ENCODE results near the gene DNASE1L3. TPM values are rescaled to one million over a fixed set of nuclear protein-coding genes. Genes with fewer than 3 reads are reported as not detected.
"Not testable (repeated sequence)": the region's sequence is repeated elsewhere in the genome, so short reads cannot be mapped to it uniquely, and the experiment has no call there.

DNASE1L3 gene
- total and polyA plus RNA-seq, 2 experiments from 2014 or later: not detected

GRCh38 chr3:58242860-58243259, 32.1 kb upstream of the DNASE1L3 start:
- not testable (repeated sequence) for H2AFZ ChIP-seq; H3K79me2 ChIP-seq (replicated peaks; ENCODE audit: insufficient read depth); H3F3A ChIP-seq (replicated peaks; ENCODE audit: low read depth); H3K4me3 Mint-ChIP-seq; H3K4me3 ChIP-seq; ATAC-seq; H4K20me1 ChIP-seq (replicated peaks; ENCODE audit: insufficient read depth); DNase-seq (ENCODE audit: low spot score); H3K36me3 ChIP-seq (ENCODE audit: insufficient read depth); H3K4me1 ChIP-seq (ENCODE audit: insufficient read depth); H3K4me2 ChIP-seq; H3K27ac ChIP-seq (ENCODE audit: low read depth); H3K36me3 Mint-ChIP-seq (ENCODE audit: low read depth); H3K4me1 Mint-ChIP-seq; H3K9me2 ChIP-seq (ENCODE audit: insufficient read depth); H3K9me3 Mint-ChIP-seq; H3K27ac Mint-ChIP-seq
- H3K27me3 ChIP-seq (ENCODE audit: insufficient read depth): peaks cover 22% of the 10 kb centered on the region
- H3K27me3 Mint-ChIP-seq (ENCODE audit: insufficient read depth, low read depth, poor library complexity): peaks cover 18% of the 10 kb centered on the region

DNA sequence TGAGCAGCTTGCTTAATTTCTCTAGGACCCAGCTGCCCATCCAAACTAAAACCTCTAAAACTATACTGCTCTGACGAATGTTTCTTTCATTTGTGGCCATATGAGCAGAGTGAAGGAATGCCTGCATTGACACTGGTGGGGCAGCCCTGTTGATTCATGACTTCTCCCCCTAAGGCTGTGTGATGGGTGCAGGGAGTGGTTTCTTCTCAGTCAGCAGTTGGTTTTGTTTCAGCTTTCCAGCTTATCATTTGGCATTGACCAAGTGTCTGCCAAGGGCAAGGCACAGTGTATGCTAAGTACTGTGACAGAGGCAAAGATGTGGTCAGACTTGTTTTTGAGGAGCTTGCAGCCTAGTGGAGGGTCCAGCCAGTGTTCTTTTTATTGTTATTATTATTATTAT, 31.6 kb upstream of the DNASE1L3 start:
- Histone ChIP-seq H3K4me2 (no peak overlapping the region), H3K4me3 (no peak overlapping the region), H2AFZ (no peak overlapping the region), H3K79me2 (replicated peaks; ENCODE audit: insufficient read depth) (no peaks in the 10 kb centered on the region), H3K4me1 (ENCODE audit: insufficient read depth) (no peaks in the 10 kb centered on the region; the same call in 1 of the 2 replicates), H3F3A (replicated peaks; ENCODE audit: low read depth) (no peaks in the 10 kb centered on the region), H4K20me1 (replicated peaks; ENCODE audit: insufficient read depth) (peaks cover 3% of the 10 kb centered on the region; the same call in 1 of the 2 replicates), H3K27me3 (ENCODE audit: insufficient read depth) (peaks cover 22% of the 10 kb centered on the region), H3K9me2 (ENCODE audit: insufficient read depth) (no peaks in the 10 kb centered on the region), H3K27ac (ENCODE audit: low read depth) (no peak overlapping the region), H3K36me3 (ENCODE audit: insufficient read depth) (no peaks in the 10 kb centered on the region)
- Mint-ChIP-seq H3K4me1 (peaks cover 6% of the 10 kb centered on the region; the same call in 2 of the 3 replicates), H3K27ac (no peak overlapping the region), H3K36me3 (ENCODE audit: low read depth) (no peaks in the 10 kb centered on the region), H3K27me3 (ENCODE audit: insufficient read depth, low read depth, poor library complexity) (peaks cover 18% of the 10 kb centered on the region), H3K9me3 (no peaks in the 10 kb centered on the region), H3K4me3 (no peak overlapping the region)
- TF ChIP-seq ZNF114 (CRISPR knock-in tag; IDR thresholded peaks at IDR 0.05) (no peak), POLR2AphosphoS5 (IDR thresholded peaks at IDR 0.05; ENCODE audit: low read depth) (no peak), ZNF331 (CRISPR knock-in tag; IDR thresholded peaks at IDR 0.05; ENCODE audit: low read depth) (no peak), EZH2phosphoT487 (IDR thresholded peaks at IDR 0.05; ENCODE audit: unreplicated experiment) (no peak), NANOG (IDR thresholded peaks at IDR 0.05; ENCODE audit: borderline replicate concordance) (no peak), JUNB (IDR thresholded peaks at IDR 0.05; ENCODE audit: unreplicated experiment) (no peak)
- TF ChIP-seq, protein P1, sequence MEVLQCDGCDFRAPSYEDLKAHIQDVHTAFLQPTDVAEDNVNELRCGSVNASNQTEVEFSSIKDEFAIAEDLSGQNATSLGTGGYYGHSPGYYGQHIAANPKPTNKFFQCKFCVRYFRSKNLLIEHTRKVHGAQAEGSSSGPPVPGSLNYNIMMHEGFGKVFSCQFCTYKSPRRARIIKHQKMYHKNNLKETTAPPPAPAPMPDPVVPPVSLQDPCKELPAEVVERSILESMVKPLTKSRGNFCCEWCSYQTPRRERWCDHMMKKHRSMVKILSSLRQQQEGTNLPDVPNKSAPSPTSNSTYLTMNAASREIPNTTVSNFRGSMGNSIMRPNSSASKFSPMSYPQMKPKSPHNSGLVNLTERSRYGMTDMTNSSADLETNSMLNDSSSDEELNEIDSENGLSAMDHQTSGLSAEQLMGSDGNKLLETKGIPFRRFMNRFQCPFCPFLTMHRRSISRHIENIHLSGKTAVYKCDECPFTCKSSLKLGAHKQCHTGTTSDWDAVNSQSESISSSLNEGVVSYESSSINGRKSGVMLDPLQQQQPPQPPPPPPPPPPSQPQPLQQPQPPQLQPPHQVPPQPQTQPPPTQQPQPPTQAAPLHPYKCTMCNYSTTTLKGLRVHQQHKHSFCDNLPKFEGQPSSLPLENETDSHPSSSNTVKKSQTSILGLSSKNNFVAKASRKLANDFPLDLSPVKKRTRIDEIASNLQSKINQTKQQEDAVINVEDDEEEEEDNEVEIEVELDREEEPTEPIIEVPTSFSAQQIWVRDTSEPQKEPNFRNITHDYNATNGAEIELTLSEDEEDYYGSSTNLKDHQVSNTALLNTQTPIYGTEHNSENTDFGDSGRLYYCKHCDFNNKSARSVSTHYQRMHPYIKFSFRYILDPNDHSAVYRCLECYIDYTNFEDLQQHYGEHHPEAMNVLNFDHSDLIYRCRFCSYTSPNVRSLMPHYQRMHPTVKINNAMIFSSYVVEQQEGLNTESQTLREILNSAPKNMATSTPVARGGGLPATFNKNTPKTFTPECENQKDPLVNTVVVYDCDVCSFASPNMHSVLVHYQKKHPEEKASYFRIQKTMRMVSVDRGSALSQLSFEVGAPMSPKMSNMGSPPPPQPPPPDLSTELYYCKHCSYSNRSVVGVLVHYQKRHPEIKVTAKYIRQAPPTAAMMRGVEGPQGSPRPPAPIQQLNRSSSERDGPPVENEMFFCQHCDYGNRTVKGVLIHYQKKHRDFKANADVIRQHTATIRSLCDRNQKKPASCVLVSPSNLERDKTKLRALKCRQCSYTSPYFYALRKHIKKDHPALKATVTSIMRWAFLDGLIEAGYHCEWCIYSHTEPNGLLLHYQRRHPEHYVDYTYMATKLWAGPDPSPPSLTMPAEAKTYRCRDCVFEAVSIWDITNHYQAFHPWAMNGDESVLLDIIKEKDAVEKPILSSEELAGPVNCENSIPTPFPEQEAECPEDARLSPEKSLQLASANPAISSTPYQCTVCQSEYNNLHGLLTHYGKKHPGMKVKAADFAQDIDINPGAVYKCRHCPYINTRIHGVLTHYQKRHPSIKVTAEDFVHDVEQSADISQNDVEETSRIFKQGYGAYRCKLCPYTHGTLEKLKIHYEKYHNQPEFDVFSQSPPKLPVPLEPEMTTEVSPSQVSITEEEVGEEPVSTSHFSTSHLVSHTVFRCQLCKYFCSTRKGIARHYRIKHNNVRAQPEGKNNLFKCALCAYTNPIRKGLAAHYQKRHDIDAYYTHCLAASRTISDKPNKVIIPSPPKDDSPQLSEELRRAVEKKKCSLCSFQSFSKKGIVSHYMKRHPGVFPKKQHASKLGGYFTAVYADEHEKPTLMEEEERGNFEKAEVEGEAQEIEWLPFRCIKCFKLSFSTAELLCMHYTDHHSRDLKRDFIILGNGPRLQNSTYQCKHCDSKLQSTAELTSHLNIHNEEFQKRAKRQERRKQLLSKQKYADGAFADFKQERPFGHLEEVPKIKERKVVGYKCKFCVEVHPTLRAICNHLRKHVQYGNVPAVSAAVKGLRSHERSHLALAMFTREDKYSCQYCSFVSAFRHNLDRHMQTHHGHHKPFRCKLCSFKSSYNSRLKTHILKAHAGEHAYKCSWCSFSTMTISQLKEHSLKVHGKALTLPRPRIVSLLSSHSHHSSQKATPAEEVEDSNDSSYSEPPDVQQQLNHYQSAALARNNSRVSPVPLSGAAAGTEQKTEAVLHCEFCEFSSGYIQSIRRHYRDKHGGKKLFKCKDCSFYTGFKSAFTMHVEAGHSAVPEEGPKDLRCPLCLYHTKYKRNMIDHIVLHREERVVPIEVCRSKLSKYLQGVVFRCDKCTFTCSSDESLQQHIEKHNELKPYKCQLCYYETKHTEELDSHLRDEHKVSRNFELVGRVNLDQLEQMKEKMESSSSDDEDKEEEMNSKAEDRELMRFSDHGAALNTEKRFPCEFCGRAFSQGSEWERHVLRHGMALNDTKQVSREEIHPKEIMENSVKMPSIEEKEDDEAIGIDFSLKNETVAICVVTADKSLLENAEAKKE (CRISPR knock-in tag; IDR thresholded peaks at IDR 0.05): no peak
- TF ChIP-seq, protein P2, sequence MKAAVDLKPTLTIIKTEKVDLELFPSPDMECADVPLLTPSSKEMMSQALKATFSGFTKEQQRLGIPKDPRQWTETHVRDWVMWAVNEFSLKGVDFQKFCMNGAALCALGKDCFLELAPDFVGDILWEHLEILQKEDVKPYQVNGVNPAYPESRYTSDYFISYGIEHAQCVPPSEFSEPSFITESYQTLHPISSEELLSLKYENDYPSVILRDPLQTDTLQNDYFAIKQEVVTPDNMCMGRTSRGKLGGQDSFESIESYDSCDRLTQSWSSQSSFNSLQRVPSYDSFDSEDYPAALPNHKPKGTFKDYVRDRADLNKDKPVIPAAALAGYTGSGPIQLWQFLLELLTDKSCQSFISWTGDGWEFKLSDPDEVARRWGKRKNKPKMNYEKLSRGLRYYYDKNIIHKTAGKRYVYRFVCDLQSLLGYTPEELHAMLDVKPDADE (IDR thresholded peaks at IDR 0.05): no peak
- TF ChIP-seq, protein P3, sequence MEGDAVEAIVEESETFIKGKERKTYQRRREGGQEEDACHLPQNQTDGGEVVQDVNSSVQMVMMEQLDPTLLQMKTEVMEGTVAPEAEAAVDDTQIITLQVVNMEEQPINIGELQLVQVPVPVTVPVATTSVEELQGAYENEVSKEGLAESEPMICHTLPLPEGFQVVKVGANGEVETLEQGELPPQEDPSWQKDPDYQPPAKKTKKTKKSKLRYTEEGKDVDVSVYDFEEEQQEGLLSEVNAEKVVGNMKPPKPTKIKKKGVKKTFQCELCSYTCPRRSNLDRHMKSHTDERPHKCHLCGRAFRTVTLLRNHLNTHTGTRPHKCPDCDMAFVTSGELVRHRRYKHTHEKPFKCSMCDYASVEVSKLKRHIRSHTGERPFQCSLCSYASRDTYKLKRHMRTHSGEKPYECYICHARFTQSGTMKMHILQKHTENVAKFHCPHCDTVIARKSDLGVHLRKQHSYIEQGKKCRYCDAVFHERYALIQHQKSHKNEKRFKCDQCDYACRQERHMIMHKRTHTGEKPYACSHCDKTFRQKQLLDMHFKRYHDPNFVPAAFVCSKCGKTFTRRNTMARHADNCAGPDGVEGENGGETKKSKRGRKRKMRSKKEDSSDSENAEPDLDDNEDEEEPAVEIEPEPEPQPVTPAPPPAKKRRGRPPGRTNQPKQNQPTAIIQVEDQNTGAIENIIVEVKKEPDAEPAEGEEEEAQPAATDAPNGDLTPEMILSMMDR (conservative IDR thresholded peaks at IDR 0.05; ENCODE audit: low read depth in 2 of 2): no peak
- no peak for DNase-seq (ENCODE audit: low spot score)
- ATAC-seq: no peak

Measured in GM23338 (cell line).